H1 (cell line): ENCODE data around the gene RTF1. TPM values are rescaled to one million over a fixed set of nuclear protein-coding genes. Genes with fewer than 3 reads are reported as not detected.

ENCODE experiments used
- CTCF ChIA-PET: fragments of 300-600 bp; sonication (Branson Sonifier 250); formaldehyde crosslinking; loops from one replicate; lab custom pipeline; 2021; ENCODE audit not compliant: partially characterized antibody; lab: Charles Lee
- POLR2A ChIA-PET: fragments of 300-600 bp; sonication (Branson Sonifier 250); formaldehyde crosslinking; loops from one replicate; lab custom pipeline; 2021; ENCODE audit warnings: inconsistent platforms; ENCODE audit not compliant: partially characterized antibody; lab: Charles Lee
- DNase-seq, 2 experiments: peaks; one replicate each; pipeline versions ENCODE4 v3.0.0 to v3.0.0-alpha.2; 2010 to 2022; ENCODE audit warnings: low spot score in 2 of 2, low read depth in 1 of 2, mixed read lengths in 1 of 2
- FAIRE-seq: peaks from 2 replicates; lab custom pipeline; 2011; peaks lifted over from hg19 to GRCh38; lab: Jason Lieb, UNC
- H2AFZ ChIP-seq: 2 replicates; pipeline ENCODE4 v1.8.1; 2012; ENCODE audit warnings: low read length, inconsistent platforms
- H2AK5ac ChIP-seq: 2 replicates; pipeline ENCODE4 v1.6.1; 2013; ENCODE audit warnings: low read depth, low read length
- H2BK120ac ChIP-seq: replicated peaks from 2 replicates; pipeline ENCODE3; 2013; ENCODE audit warnings: low read depth, low read length, inconsistent platforms
- H2BK12ac ChIP-seq: 2 replicates; pipeline ENCODE4 v1.6.1; 2013; ENCODE audit warnings: low read depth, low read length
- H2BK15ac ChIP-seq: 2 replicates; pipeline ENCODE4 v1.6.1; 2013; ENCODE audit warnings: low read length
- H2BK20ac ChIP-seq: 2 replicates; pipeline ENCODE4 v1.6.1; 2013; ENCODE audit warnings: low read length
- H2BK5ac ChIP-seq: 2 replicates; pipeline ENCODE4 v1.6.1; 2013; ENCODE audit warnings: low read depth, low read length
- H3K14ac ChIP-seq: 2 replicates; pipeline ENCODE4 v1.6.1; 2013; ENCODE audit warnings: inconsistent platforms; ENCODE audit not compliant: insufficient read length
- H3K18ac ChIP-seq: 2 replicates; pipeline ENCODE4 v1.6.1; 2013; ENCODE audit warnings: low read length; ENCODE audit errors: extremely low read depth
- H3K23ac ChIP-seq: 2 replicates; pipeline ENCODE4 v1.6.1; 2013; ENCODE audit warnings: inconsistent platforms; ENCODE audit not compliant: insufficient read length
- H3K23me2 ChIP-seq: 2 replicates; pipeline ENCODE4 v1.6.1; 2013; ENCODE audit warnings: low read depth, low read length
- H3K27ac ChIP-seq: 2 replicates; pipeline ENCODE4 v1.6.1; 2011; ENCODE audit warnings: low read depth, low read length, inconsistent platforms
- H3K27me3 ChIP-seq, 4 experiments: replicated peaks in 1 of 4; 1 replicate in 1 of 4; 2 replicates in 3 of 4; pipeline versions ENCODE4 v1.6.1 to v1.8.1; 2011 to 2013; ENCODE audit warnings: low read length in 3 of 4, mild to moderate bottlenecking in 3 of 4, inconsistent platforms in 2 of 4, mixed read lengths in 2 of 4, moderate library complexity in 1 of 4; ENCODE audit not compliant: control insufficient read depth in 3 of 4, insufficient read depth in 3 of 4; ENCODE audit errors: extremely low read depth in 1 of 4
- H3K36me3 ChIP-seq, 4 experiments: 2 replicates each; pipeline versions ENCODE4 v1.6.1 to v1.8.1; 2011 to 2013; ENCODE audit warnings: mild to moderate bottlenecking in 4 of 4, low read length in 3 of 4, moderate library complexity in 2 of 4, control low read depth in 1 of 4, inconsistent platforms in 1 of 4; ENCODE audit not compliant: insufficient read depth in 4 of 4, control insufficient read depth in 2 of 4
- H3K4ac ChIP-seq: replicated peaks from 2 replicates; pipeline ENCODE3; 2013; ENCODE audit warnings: low read length, low read depth, mixed read lengths, inconsistent platforms; ENCODE audit not compliant: insufficient read length
- H3K4me1 ChIP-seq, 4 experiments: replicated peaks in 1 of 4; 1 replicate in 1 of 4; 2 replicates in 3 of 4; pipeline versions ENCODE4 v1.6.1 to v1.8.1; 2011 to 2013; ENCODE audit warnings: low read length in 3 of 4, inconsistent platforms in 2 of 4, mixed read lengths in 1 of 4; ENCODE audit not compliant: insufficient read depth in 4 of 4, control insufficient read depth in 3 of 4
- H3K4me2 ChIP-seq, 2 experiments: 2 replicates each; pipeline versions ENCODE4 v1.6.1 to v1.8.1; 2011 to 2013; ENCODE audit warnings: low read depth in 2 of 2, low read length in 2 of 2, control low read depth in 1 of 2, inconsistent platforms in 1 of 2, mild to moderate bottlenecking in 1 of 2; ENCODE audit not compliant: insufficient read depth in 1 of 2
- H3K4me3 ChIP-seq, 4 experiments: fragments of 200-600, 300-600 bp in 1 of 4; sonication (generic), shearing (Covaris generic), sonication (Bioruptor Twin) in 1 of 4; 2 replicates each; pipeline versions ENCODE4 v1.5.1 to v1.8.1; 2011 to 2016; ENCODE audit warnings: low read length in 4 of 4, low read depth in 3 of 4, control low read depth in 2 of 4, inconsistent platforms in 2 of 4, mild to moderate bottlenecking in 2 of 4, mixed read lengths in 1 of 4, moderate library complexity in 1 of 4; ENCODE audit not compliant: insufficient read depth in 2 of 4; ENCODE audit errors: extremely low read depth in 1 of 4
- H3K56ac ChIP-seq: replicated peaks from 2 replicates; pipeline ENCODE3; 2013; ENCODE audit warnings: low read depth, mild to moderate bottlenecking, mixed read lengths, low read length, inconsistent platforms; ENCODE audit not compliant: insufficient read length
- H3K79me1 ChIP-seq: 2 replicates; pipeline ENCODE4 v1.6.1; 2013; ENCODE audit warnings: low read depth, low read length, control low read depth
- H3K79me2 ChIP-seq, 2 experiments: 2 replicates each; pipeline versions ENCODE4 v1.6.1 to v1.8.1; 2012 to 2013; ENCODE audit warnings: low read length in 2 of 2, mild to moderate bottlenecking in 2 of 2, inconsistent platforms in 1 of 2; ENCODE audit not compliant: insufficient read depth in 2 of 2, control insufficient read depth in 1 of 2
- H3K9ac ChIP-seq, 4 experiments: replicated peaks in 1 of 4; 1 replicate in 1 of 4; 2 replicates in 3 of 4; pipeline versions ENCODE4 v1.6.1 to v1.8.1; 2011 to 2013; ENCODE audit warnings: low read depth in 3 of 4, low read length in 3 of 4, control low read depth in 2 of 4, mild to moderate bottlenecking in 2 of 4, moderate library complexity in 2 of 4, inconsistent platforms in 1 of 4; ENCODE audit errors: extremely low read depth in 1 of 4
- H3K9me3 ChIP-seq, 2 experiments: 2 replicates each; pipeline versions ENCODE4 v1.6.1 to v1.8.1; 2012 to 2013; ENCODE audit warnings: mild to moderate bottlenecking in 2 of 2, moderate library complexity in 2 of 2, control low read depth in 1 of 2, inconsistent platforms in 1 of 2, low read depth in 1 of 2, low read length in 1 of 2, mixed read lengths in 1 of 2; ENCODE audit not compliant: insufficient read depth in 2 of 2
- H4K20me1 ChIP-seq, 2 experiments: replicated peaks in 1 of 2; 2 replicates each; pipeline versions ENCODE3 to v1.8.1; 2011 to 2013; ENCODE audit warnings: inconsistent platforms in 2 of 2, low read length in 2 of 2, mild to moderate bottlenecking in 1 of 2; ENCODE audit not compliant: insufficient read depth in 2 of 2, control insufficient read depth in 1 of 2
- H4K5ac ChIP-seq: 2 replicates; pipeline ENCODE4 v1.6.1; 2013; ENCODE audit warnings: low read length, low read depth, mixed read lengths, inconsistent platforms; ENCODE audit not compliant: insufficient read length
- H4K8ac ChIP-seq: 2 replicates; pipeline ENCODE4 v1.8.0; 2013; ENCODE audit warnings: mild to moderate bottlenecking, moderate library complexity, low read length, inconsistent platforms; ENCODE audit not compliant: insufficient read depth; ENCODE audit errors: extremely low read depth
- H4K91ac ChIP-seq: replicated peaks from 2 replicates; pipeline ENCODE3; 2013; ENCODE audit warnings: low read length, mixed read lengths, inconsistent platforms; ENCODE audit not compliant: insufficient read length
- ASH2L ChIP-seq: fragments of 200-600, 300-600 bp; sonication (generic); IDR thresholded peaks from one replicate; pipeline ENCODE4 v1.7.1; 2017; ENCODE audit warnings: low read length
- EZH2 ChIP-seq: fragments of 200-600 bp; sonication (generic); IDR thresholded peaks from 2 replicates; pipeline ENCODE4 v1.7.1; 2012; ENCODE audit warnings: low read depth, mild to moderate bottlenecking, moderate library complexity, low read length, inconsistent platforms; ENCODE audit not compliant: severe bottlenecking
- JUN ChIP-seq: IDR thresholded peaks from 2 replicates; pipeline ENCODE4 v1.6.1; 2011; ENCODE audit warnings: low read depth, mild to moderate bottlenecking, improper control_type of control experiment, low read length
- SAP30 ChIP-seq: fragments of 300-600 bp; sonication (generic); IDR thresholded peaks from 2 replicates; pipeline ENCODE4 v1.7.1; 2012; ENCODE audit warnings: low read length, moderate library complexity, mild to moderate bottlenecking, inconsistent platforms; ENCODE audit not compliant: insufficient read depth, insufficient replicate concordance
- SIN3A ChIP-seq, 2 experiments: IDR thresholded peaks in 1 of 2; conservative IDR thresholded peaks in 1 of 2; 2 replicates each; pipeline ENCODE4 v1.6.1; 2011 to 2012; ENCODE audit warnings: low read length in 2 of 2, improper control_type of control experiment in 1 of 2, low read depth in 1 of 2, mild to moderate bottlenecking in 1 of 2
- SP1 ChIP-seq: IDR thresholded peaks from 2 replicates; pipeline ENCODE4 v1.6.1; 2011; ENCODE audit warnings: low read depth, low read length
- SRF ChIP-seq: IDR thresholded peaks from 2 replicates; pipeline ENCODE4 v1.6.1; 2011; ENCODE audit warnings: mild to moderate bottlenecking, low read depth, low read length, moderate library complexity
- SUZ12 ChIP-seq: fragments of 200-600 bp; sonication (generic); IDR thresholded peaks from 2 replicates; pipeline ENCODE4 v1.6.1; 2012; ENCODE audit warnings: mild to moderate bottlenecking, inconsistent platforms, low read length, moderate library complexity, mixed read lengths
- ZNF274 ChIP-seq: IDR thresholded peaks from 2 replicates; pipeline ENCODE4 v1.7.0; 2012; ENCODE audit warnings: low read length, borderline replicate concordance; ENCODE audit errors: extremely low read depth
- WGBS, 2 experiments: shearing (Covaris generic) in 1 of 2; methylation state at CpG; one replicate each; pipeline versions ENCODE4 v1.1.6 to v1.1.7; 2013 to 2015; ENCODE audit warnings: low lambda C conversion rate in 2 of 2, mixed read lengths in 2 of 2, inconsistent platforms in 1 of 2, low coverage in 1 of 2, missing lambda C conversion rate in 1 of 2; ENCODE audit not compliant: insufficient replicate concordance in 2 of 2, insufficient coverage in 1 of 2, insufficient read length in 1 of 2; ENCODE audit errors: extremely low coverage in 1 of 2, missing lambda C conversion rate in 1 of 2; 5-methylcytosine and 5-hydroxymethylcytosine counted together
- polyA plus RNA-seq, 7 experiments: library from polyadenylated mRNA; depleted of rRNA in 3 of 7; stranded (reverse) in 5 of 7; unstranded in 2 of 7; fragments of >200 nt in 5 of 7; fragments of 200-250 nt in 2 of 7; gene quantifications; 1 replicate in 5 of 7; 2 replicates in 1 of 7; 4 replicates in 1 of 7; pipeline versions ENCODE4 v1.2.1 to v1.2.3, GENCODE V29; 2011 to 2013; ENCODE audit warnings: missing spikeins in 2 of 7, mixed read lengths in 2 of 7
- total RNA-seq: library from RNA; stranded (reverse); fragmentation: NEBNext Ultra II Directional; extraction: Animal tissue kit (Norgen Biotek cat#: 25700); gene quantifications from 2 replicates; pipeline ENCODE4 v1.2.1, GENCODE V29; 2021
- TF ChIP-seq, protein P1 (sequence below): IDR thresholded peaks from 2 replicates; pipeline ENCODE4 v1.6.1; 2011; ENCODE audit warnings: low read length, improper control_type of control experiment

RTF1 gene
- total and polyA plus RNA-seq, 2 of the 8 experiments (the other 6 are each of a cell fraction or from before 2014, with no cell fraction given) = 22.6 to 47.7 TPM

DNA sequence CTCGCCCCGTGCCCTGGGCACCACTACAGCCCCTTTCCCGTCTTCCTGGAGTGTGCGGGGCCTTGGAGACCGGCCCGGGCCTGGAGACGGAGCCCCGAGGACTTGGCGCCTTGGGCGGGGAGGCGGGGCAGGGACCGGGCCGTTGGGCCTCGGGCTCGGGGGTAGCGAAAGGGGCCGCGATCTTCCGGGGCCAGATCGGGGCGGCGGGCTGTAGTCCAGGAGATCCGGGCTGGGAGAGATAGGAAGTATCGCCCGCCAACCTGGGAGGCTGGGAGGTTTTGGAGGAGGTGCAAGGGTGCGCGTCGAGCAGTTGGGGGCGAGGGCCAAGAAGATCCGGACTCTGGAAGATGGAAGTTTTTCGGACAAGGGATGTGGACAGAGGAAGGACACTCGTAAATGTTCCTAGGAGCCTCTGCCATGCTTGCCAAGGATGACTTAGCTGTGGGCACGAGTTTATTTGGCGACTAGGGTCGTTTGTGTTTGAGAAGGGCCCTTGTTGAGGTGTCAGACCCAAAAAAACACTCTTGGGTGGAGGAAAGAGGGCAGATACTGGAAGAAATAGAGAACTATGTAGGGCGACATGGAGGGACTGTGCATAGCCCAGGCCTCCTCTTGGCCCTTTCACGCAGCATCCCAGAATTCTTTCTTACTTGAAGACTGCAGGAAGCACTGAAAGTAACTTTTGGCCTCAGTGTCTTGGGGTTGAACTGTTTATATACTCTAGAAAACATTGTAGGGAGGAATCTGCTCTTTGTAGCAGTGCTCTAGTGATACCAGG lies 712 bp downstream of the RTF1 start:
- Histone ChIP-seq H3K23ac (no peak overlapping the region), H2BK20ac (no peak overlapping the region), H4K91ac (no peak overlapping the region), H3K56ac (peak overlapping the region; percentile 86), H2AFZ (no peak overlapping the region), H4K20me1 (peaks cover 4 to 17% of the 10 kb centered on the region in 2 experiments), H2AK5ac (no peak overlapping the region), H2BK15ac (no peak overlapping the region), H3K23me2 (peaks cover 12% of the 10 kb centered on the region), H2BK120ac (no peak overlapping the region), H2BK5ac (0 out of 2 replicates have a peak overlapping the region, but pooled peaks have one; percentile 66), H2BK12ac (no peak overlapping the region), H3K4me1 (no peaks in the 10 kb centered on the region), H3K18ac (no peak overlapping the region), H3K4me2 (peak overlapping the region; percentile 75 to 77), H3K9ac (peak overlapping the region; percentile 84 to 98 (median 90)), H3K9me3 (no peaks in the 10 kb centered on the region), H4K5ac (peak overlapping the region; percentile 82), H3K14ac (no peak overlapping the region), H3K79me1 (0 out of 2 replicates have a peak, but pooled peaks cover 2% of the 10 kb centered on the region), H3K36me3 (no peaks in the 10 kb centered on the region), H3K27me3 (no peaks in the 10 kb centered on the region), H3K4me3 (peak overlapping the region; percentile 74 to 95 (median 84)), H3K4ac (no peak overlapping the region), H3K27ac (peak overlapping the region; percentile 48; the same call in 1 of the 2 replicates), H3K79me2 (peaks cover 3 to 60% of the 10 kb centered on the region in 2 experiments), H4K8ac (peak overlapping the region; percentile 91)
- 2% methylated on average over 24 of the region's 37 CpGs; no CpG with 5 or more reads in 1 of the 2 experiments for WGBS, 2 experiments
- CTCF ChIA-PET = interaction anchor here (1.2 kb wide), 1 partner anchor 14 kb away, joined by 3 read pairs; no protein-coding TSS in a partner anchor
- POLR2A ChIA-PET = interaction anchor here (1.0 kb wide), 1 partner anchor 144 kb away, joined by 3 read pairs; no protein-coding TSS in a partner anchor
- no peak for FAIRE-seq
- no peak for DNase-seq
- no peak; a peak in 1 of 4 replicates for TF ChIP-seq SIN3A (conservative IDR thresholded peaks at IDR 0.05 in 1 of 2, IDR thresholded peaks at IDR 0.05 in 1 of 2; ENCODE audit: low read depth in 1 of 2, low read length in 2 of 2)
- peak; percentile 49 for TF ChIP-seq ASH2L
- TF ChIP-seq SUZ12 = no peak
- no peak for TF ChIP-seq EZH2
- TF ChIP-seq SP1 = no peak
- TF ChIP-seq ZNF274 = no peak
- no peak for TF ChIP-seq JUN
- no peak for TF ChIP-seq SRF
- TF ChIP-seq, protein P1, sequence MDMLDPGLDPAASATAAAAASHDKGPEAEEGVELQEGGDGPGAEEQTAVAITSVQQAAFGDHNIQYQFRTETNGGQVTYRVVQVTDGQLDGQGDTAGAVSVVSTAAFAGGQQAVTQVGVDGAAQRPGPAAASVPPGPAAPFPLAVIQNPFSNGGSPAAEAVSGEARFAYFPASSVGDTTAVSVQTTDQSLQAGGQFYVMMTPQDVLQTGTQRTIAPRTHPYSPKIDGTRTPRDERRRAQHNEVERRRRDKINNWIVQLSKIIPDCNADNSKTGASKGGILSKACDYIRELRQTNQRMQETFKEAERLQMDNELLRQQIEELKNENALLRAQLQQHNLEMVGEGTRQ = no peak
- peak; percentile 33 for TF ChIP-seq SAP30
